Measurements from ENCODE around the gene SIRPA. TPM values are rescaled to one million over a fixed set of nuclear protein-coding genes. Genes with fewer than 3 reads are reported as not detected.

Gene SIRPA
- total RNA-seq, 2 experiments from 2014 or later, result 0.60 to 0.64 TPM

GRCh38 chr20:1855109-1855508 lies 40.1 kb upstream of the SIRPA start:
- ATAC-seq (ENCODE audit: poor library complexity) (no peak), DNase-seq (no peak)
- H3K4me1 Mint-ChIP-seq (ENCODE audit: low read depth), result peaks cover 11% of the 10 kb centered on the region
- no peak overlapping the region for H3K27ac Mint-ChIP-seq
- intact Hi-C loops (cut with DNase I, micrococcal nuclease), result no loop called here
- H3K27ac ChIP-seq (ENCODE audit: low read depth in 1 of 2, low read length in 2 of 2), result no peak overlapping the region
- TF ChIP-seq CTCF (IDR thresholded peaks at IDR 0.05), result no peak
- no peak overlapping the region for H3K4me3 Mint-ChIP-seq
- peaks cover 5% of the 10 kb centered on the region for H3K4me1 ChIP-seq (ENCODE audit: insufficient read depth, low read length)
- POLR2A ChIA-PET, result no interaction called here
- H3K36me3 ChIP-seq (ENCODE audit: insufficient read depth, low read length), result no peaks in the 10 kb centered on the region
- H3K36me3 Mint-ChIP-seq (ENCODE audit: low read depth), result no peaks in the 10 kb centered on the region
- CTCF ChIA-PET, result no interaction called here
- H3K27me3 Mint-ChIP-seq, result peaks cover 17% of the 10 kb centered on the region
- H3K27me3 ChIP-seq (ENCODE audit: control insufficient read depth in 1 of 2, insufficient read depth in 2 of 2, low read length in 2 of 2), result peaks cover 0 to 9% of the 10 kb centered on the region in 2 experiments
- no peaks in the 10 kb centered on the region for H3K9me3 ChIP-seq (ENCODE audit: control insufficient read depth in 1 of 2, insufficient read depth in 1 of 2, low read length in 2 of 2)
- H3K4me3 ChIP-seq (ENCODE audit: low read length), result no peak overlapping the region
- peaks cover 2% of the 10 kb centered on the region for H3K9me3 Mint-ChIP-seq

GRCh38 chr20:1855690-1856089 lies 39.5 kb upstream of the SIRPA start:
- peaks cover 0 to 12% of the 10 kb centered on the region in 2 experiments for H3K27me3 ChIP-seq (ENCODE audit: control insufficient read depth in 1 of 2, insufficient read depth in 2 of 2, low read length in 2 of 2)
- POLR2A ChIA-PET, result no interaction called here
- H3K9me3 Mint-ChIP-seq, result peaks cover 2% of the 10 kb centered on the region
- intact Hi-C loops (cut with DNase I, micrococcal nuclease), result no loop called here
- H3K4me3 ChIP-seq (ENCODE audit: low read length), result no peak overlapping the region
- H3K27me3 Mint-ChIP-seq, result peaks cover 17% of the 10 kb centered on the region
- no peak overlapping the region for H3K4me3 Mint-ChIP-seq
- H3K36me3 ChIP-seq (ENCODE audit: insufficient read depth, low read length), result no peaks in the 10 kb centered on the region
- no peak overlapping the region for H3K27ac ChIP-seq (ENCODE audit: low read depth in 1 of 2, low read length in 2 of 2)
- no peaks in the 10 kb centered on the region for H3K4me1 ChIP-seq (ENCODE audit: insufficient read depth, low read length)
- H3K4me1 Mint-ChIP-seq (ENCODE audit: low read depth), result peaks cover 5% of the 10 kb centered on the region
- CTCF ChIA-PET, result no interaction called here
- H3K9me3 ChIP-seq (ENCODE audit: control insufficient read depth in 1 of 2, insufficient read depth in 1 of 2, low read length in 2 of 2), result no peaks in the 10 kb centered on the region
- no peak overlapping the region for H3K27ac Mint-ChIP-seq
- H3K36me3 Mint-ChIP-seq (ENCODE audit: low read depth), result no peaks in the 10 kb centered on the region
- DNase-seq (no peak), ATAC-seq (ENCODE audit: poor library complexity) (no peak)
- TF ChIP-seq CTCF (IDR thresholded peaks at IDR 0.05), result no peak

GRCh38 chr20:1856424-1856823 lies 38.8 kb upstream of the SIRPA start:
- POLR2A ChIA-PET, result no interaction called here
- peaks cover 0 to 12% of the 10 kb centered on the region in 2 experiments for H3K27me3 ChIP-seq (ENCODE audit: control insufficient read depth in 1 of 2, insufficient read depth in 2 of 2, low read length in 2 of 2)
- intact Hi-C loops (cut with DNase I, micrococcal nuclease), result no loop called here
- CTCF ChIA-PET, result no interaction called here
- no peak for TF ChIP-seq CTCF (IDR thresholded peaks at IDR 0.05)
- DNase-seq (no peak), ATAC-seq (ENCODE audit: poor library complexity) (no peak)
- no peaks in the 10 kb centered on the region for H3K36me3 Mint-ChIP-seq (ENCODE audit: low read depth)
- H3K9me3 Mint-ChIP-seq, result peaks cover 2% of the 10 kb centered on the region
- no peak overlapping the region for H3K4me3 Mint-ChIP-seq
- no peak overlapping the region for H3K27ac ChIP-seq (ENCODE audit: low read depth in 1 of 2, low read length in 2 of 2)
- H3K27ac Mint-ChIP-seq, result no peak overlapping the region
- no peaks in the 10 kb centered on the region for H3K9me3 ChIP-seq (ENCODE audit: control insufficient read depth in 1 of 2, insufficient read depth in 1 of 2, low read length in 2 of 2)
- no peaks in the 10 kb centered on the region for H3K36me3 ChIP-seq (ENCODE audit: insufficient read depth, low read length)
- H3K4me1 ChIP-seq (ENCODE audit: insufficient read depth, low read length), result no peaks in the 10 kb centered on the region
- H3K27me3 Mint-ChIP-seq, result peaks cover 22% of the 10 kb centered on the region
- H3K4me1 Mint-ChIP-seq (ENCODE audit: low read depth), result no peaks in the 10 kb centered on the region
- no peak overlapping the region for H3K4me3 ChIP-seq (ENCODE audit: low read length)
